Hepatocyte (in vitro differentiated cells): ENCODE measurements around the gene FBLN1.

ENCODE experiments used
- EZH2 ChIP-seq: fragments of 200-600 bp; sonication (generic); IDR thresholded peaks from 2 replicates; pipeline ENCODE4 v1.6.1; 2016; ENCODE audit warnings: antibody characterized with exemption, mild to moderate bottlenecking, borderline replicate concordance
- EZH2phosphoT487 ChIP-seq: fragments of 200-600 bp; sonication (generic); IDR thresholded peaks from one replicate; pipeline ENCODE4 v1.6.1; 2018; ENCODE audit warnings: antibody characterized with exemption, mild to moderate bottlenecking, low read depth, moderate library complexity; ENCODE audit not compliant: unreplicated experiment, severe bottlenecking
- TF ChIP-seq, protein P1 (sequence below): fragments of 200-600 bp; sonication (generic); IDR thresholded peaks from 2 replicates; pipeline ENCODE4 v1.5.1; 2016; ENCODE audit warnings: antibody characterized with exemption, mild to moderate bottlenecking; ENCODE audit not compliant: poor library complexity

DNA sequence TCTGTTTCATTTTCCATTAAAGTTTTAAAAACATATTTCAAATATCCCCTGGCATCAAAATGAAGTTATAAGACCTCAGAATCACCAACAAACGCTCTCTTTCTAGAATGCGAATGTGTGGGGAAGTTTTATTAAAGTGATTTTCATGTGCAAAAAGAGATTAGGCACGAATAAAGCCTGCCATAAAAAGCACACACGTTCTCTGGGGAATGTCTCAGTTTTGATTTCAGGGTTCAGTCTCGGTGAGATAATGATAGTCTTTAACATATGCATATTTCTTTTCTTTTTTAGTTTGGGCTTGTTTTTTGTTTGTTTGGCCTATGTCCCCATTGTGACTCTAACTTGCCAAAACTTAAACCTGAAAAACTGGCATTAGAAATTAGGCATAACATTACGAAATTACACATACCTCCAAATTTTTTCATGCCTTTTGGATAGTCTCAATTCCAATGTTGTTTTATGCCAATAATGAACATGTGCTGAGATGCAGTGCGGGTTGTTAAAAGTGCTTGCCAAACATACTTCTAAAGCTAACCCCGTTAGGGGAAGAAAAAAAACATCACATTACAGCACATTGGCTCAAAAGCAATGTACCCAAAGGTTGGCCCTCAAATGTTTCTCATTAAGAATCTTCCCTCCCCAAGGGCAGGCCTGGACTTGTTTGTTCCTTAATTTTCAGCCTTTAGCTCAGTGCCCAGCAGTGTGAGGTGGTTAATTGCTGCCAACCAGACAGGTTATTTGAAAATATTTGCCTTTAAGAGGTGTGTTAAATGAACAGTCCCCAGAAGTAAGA lies 33.2 kb upstream of the FBLN1 start:
- TF ChIP-seq, protein P1, sequence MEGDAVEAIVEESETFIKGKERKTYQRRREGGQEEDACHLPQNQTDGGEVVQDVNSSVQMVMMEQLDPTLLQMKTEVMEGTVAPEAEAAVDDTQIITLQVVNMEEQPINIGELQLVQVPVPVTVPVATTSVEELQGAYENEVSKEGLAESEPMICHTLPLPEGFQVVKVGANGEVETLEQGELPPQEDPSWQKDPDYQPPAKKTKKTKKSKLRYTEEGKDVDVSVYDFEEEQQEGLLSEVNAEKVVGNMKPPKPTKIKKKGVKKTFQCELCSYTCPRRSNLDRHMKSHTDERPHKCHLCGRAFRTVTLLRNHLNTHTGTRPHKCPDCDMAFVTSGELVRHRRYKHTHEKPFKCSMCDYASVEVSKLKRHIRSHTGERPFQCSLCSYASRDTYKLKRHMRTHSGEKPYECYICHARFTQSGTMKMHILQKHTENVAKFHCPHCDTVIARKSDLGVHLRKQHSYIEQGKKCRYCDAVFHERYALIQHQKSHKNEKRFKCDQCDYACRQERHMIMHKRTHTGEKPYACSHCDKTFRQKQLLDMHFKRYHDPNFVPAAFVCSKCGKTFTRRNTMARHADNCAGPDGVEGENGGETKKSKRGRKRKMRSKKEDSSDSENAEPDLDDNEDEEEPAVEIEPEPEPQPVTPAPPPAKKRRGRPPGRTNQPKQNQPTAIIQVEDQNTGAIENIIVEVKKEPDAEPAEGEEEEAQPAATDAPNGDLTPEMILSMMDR = no peak
- no peak for TF ChIP-seq EZH2phosphoT487
- no peak for TF ChIP-seq EZH2
